Ramos (cell line): ENCODE data around the gene BCL11B.

Experiments
- in situ Hi-C: fragments of 300-500 bp; cut with MboI; formaldehyde crosslinking; loops from one replicate; pipeline ENCODE4 v1.14.3; 2022; ENCODE audit warnings: low sequenced_read_pairs; ENCODE audit not compliant: unreplicated experiment

The BCL11B gene

DNA sequence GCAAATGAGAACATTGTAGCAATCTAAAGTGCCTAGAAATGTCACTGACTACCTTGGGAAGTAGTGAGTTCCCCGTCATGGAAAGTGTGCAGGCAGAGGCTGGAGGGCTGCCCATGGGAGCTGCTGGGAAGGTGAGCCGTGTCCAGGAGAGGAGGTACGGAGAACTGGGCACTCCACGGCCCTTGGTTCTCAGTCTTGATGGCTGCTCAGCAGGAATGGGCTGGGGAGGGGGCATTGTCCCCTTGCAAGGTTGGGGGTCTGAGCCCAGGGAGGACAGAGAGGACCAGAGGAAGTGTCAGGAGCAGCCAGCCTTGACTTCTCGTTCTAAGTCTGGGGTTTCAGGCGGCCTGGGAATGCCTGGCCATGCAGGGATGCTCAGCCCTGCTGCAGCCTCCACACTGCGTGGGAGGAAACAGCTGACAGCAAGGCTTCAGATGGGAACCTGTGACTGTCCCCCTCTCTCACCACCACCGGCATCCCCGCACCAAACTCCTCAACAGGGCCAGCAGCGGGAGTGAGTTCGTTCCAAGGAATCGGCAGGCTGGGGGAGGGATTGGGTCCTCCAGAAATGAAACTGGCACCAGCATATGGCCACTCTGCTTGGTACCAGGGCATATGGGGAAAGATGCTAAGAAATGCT lies 140.2 kb downstream of the BCL11B start:
- in situ Hi-C loops: no loop called here

DNA sequence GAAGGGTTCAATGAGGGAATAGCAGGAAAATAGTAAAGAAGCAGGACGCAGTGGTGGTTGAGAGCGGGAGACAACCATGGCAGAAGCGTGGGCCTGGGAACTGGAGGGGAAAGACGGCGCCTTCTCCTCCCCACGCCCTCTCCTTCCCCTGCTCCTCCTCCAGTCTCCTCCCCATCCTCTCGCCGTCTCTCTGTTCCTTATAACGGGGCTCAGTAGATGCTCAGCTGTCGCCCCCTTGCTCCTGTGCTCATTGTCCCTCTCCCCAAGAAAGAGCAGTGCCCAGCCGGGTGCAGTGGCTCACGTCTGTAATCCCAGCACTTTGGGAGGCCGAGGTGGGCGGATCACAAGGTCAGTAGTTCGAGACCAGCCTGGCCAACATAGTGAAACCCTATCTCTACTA lies 142.0 kb downstream of the BCL11B start:
- in situ Hi-C loops: no loop called here

DNA sequence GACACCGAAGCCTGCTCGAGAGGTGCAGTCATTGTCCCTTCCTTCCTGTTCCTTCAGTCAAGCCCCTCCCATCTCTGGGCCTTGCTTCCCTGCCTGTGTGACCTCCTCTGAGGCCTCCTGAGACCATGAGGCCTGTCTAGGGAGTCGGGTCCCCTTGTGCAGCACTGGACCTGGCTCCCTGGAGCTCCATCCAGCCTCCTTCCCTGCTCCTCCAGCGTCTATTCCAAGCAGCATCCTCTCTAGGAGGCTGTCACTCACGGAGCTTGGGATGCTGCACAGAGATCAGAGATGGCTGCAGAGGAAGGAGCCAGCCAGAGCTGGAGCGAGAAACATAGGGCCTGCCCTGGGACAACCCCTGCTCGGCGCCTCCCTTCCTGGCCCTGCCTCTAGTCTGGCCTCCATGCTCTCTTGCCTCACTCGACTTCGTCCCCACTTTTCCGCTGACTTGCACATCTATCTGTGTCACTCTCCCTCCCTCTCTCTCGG lies 142.7 kb downstream of the BCL11B start:
- in situ Hi-C loops: no loop called here

DNA sequence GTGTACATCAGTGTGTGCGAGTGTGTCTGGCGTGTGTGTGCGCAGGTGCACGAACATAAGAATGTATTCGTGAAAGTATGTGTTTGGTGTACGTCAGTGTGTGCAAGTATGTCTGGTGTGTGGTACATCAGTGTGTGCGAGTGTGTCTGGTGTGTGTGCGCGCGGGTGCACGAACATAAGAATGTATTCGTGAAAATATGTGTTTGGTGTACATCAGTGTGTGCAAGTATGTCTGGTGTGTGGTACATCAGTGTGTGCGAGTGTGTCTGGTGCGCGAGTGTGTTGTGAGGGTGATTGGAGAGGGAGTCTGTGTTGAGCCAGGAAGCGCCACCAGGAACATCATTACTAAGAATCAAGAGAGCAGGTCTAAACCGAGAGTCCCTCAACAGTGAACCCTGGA lies 143.8 kb downstream of the BCL11B start:
- in situ Hi-C loops: no loop called here

DNA sequence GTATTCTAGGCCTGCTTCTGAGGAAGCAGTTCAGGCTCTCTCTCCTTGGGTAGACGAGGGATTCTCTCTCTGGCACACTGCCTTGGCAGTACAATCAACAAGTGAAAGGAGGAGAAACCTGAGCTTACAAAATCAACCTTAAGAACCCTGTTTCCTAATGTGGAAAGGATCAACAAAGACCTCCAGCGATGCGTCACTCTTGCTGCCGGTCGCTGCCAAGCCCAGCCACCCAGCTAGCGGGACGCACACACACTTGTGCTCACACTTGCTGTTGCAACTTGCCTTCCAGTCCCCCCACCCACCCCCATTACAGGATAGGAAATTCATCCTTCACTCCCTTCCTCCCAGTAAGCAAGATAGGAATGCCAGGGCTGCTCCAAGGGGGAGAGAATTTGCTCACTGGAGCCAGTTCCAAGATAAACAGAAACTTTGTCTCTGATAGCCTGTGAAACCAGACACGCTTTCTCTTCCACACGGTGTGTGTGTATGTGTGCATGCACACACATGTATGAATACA lies 144.3 kb downstream of the BCL11B start:
- in situ Hi-C loops: no loop called here

DNA sequence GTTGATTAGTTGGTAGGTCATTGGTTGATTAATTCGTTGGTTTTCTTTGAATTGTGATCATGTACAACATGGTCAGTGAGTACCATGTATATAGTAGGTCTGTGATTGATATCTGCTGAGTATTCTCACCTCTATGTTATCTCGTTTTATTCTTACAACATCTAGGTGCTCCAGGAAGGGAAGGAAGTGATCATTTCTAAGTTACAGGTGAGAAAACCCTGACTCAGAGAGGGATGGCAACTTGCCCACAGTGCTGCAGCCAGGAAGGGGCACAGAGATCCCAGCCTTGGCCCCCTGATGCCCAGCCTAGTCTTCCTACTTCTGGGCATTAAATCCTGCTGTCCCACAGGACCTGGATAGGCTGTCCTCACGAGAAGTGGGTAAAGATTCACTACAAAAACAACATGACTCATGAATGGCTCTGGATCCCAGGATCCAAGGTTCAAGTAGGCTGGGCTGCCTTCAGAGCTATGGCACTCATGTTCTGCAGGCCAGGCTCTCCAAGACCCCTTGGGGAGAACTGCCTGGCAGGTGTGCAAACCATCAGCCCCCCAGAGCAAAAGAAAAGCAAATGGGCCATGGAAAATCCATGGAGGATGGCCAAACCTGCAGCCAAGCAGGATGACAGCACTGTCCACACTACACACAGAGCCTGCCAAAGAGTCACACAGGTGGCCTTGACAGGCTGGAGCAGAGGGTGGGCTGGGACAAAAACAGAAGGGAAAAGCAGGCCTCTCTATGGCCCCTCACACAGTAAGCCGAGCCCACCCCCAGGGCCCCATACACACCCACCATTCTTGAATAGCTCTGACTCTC lies 146.2 kb downstream of the BCL11B start:
- in situ Hi-C loops: no loop called here

DNA sequence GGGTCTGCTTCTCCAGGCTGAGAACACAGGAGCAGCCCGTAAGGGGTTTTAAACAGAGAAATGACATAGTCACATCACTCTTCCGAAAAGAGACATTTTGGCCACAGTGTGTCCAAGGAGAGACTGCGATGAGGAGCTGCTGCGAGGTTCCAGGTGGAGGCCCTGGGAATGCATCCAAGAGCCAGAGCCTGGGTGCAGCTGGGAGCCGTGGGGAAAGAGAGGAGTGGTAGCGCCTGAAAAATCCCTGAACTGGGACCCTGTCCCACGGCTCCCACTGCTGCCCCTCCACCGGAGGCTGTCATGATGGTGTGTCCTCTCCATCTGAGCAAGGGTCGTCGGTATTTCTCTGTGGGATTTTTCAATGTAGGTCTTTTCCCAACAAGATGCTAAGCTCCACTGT lies 146.9 kb downstream of the BCL11B start:
- in situ Hi-C loops: no loop called here

DNA sequence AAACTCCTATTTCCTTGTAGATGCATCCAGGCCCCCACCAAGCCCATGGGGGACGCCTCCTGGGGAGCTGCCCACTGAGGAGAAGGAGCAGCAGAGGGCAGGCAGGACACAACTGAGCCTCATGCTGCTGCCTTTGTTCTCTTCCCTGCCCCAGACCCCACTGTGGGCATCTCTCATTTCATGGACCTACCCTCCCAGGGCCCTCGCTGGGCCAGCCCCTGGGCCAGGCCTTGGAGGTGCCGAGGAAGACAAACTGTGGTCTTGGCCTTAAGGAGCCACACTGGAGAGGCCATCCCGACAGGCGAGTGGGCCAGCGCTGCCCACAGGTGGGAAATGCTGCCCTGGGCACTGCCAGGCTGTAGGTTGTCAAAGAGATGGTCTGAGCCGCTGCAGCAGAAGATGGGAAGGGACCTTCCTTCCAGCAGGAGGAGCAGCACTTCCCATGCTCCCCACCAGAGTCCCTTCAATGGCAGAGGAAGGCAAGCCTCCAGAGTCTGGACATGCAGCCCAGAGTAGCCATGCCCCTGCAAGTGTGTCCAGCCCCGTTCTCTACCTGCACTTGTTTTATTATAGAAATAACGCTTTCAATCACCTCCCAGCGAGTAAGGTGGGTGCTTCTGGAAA lies 147.4 kb downstream of the BCL11B start:
- in situ Hi-C loops: no loop called here

DNA sequence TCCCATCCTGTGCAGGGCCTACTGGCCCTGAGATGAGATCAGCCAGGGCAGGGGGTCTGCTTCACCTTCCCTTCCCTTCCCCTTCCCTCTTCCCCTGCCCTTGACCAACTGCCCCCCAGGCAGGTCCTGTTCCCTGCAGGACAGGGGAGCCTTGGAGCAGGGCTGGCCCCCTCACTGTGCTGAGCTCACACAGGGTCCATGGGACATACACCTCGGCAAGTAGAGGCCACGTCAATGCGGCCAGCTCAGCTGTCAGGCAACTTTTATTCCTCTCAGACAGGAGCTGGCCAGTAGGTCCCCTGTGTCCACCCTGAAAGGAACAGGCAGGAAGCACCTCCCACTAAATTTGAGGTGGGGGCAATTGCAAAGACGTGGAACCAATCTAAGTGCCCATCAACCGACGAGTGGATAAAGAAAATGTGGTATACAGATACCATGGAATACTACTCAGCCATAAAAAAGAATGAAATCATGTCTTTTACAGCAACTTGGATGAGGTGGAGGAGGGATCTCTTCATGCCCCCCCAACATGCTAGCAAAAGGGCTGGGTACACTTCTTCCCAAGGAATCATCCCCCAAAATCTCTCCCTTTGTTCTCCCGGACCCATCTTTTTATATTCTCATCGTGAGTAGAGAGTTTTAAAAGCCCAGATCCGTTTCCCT lies 148.7 kb downstream of the BCL11B start:
- in situ Hi-C loops: no loop called here

DNA sequence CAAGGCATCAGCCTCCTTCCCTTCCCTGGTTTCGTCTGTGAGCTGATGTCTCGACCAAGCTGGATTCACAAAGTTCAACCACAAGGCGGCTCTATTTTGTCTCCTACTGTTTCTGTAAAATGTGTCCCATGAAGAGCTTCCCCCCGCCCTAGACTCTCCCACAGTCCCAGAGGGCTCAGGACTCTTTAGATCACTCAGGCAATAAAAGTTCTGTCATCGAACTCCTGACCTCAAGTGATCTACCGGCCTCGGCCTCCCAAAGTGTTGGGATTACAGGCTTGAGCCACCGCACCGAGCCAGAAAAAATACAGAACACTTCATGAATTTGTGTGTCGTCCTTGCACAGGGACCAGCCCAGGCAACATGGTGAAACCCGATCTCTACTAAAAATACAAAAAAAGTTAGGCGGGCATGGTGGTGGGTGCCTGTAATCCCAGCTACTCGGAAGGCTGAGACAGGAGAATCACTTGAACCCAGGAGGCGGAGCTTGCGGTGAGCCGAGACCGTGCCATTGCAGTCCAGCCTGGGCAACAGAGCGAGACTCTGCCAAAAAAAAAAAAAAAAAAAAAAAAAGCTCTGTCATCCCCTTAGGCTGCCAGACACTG lies 149.4 kb downstream of the BCL11B start:
- in situ Hi-C loops: no loop called here

DNA sequence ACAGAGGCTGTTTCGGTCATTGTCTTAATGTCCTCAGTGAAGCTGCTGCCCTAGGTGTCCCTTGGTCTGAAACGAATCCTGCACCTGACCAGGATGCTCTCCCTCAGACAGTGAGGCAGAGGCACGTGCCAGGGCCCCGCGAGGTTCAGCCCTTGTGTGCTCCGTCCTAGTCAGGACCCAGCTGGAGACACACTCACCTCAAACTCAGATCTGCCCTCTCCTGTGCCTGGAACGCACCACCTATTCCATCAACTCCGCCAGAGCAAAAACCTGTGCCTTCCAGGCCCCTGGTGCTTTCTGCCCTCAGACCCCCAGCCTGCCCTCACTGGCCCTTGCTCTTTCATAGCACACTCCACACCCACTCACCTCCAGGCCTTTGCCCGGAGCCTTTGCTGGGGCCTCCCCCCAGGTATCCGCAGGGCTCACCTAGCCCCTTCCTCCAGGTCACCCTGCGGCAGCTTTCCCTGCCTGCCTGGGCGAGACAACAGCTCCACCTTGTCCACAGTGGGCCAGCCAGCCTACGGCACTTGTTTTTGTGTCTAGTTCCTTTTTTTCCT lies 150.6 kb downstream of the BCL11B start:
- in situ Hi-C loops: no loop called here

DNA sequence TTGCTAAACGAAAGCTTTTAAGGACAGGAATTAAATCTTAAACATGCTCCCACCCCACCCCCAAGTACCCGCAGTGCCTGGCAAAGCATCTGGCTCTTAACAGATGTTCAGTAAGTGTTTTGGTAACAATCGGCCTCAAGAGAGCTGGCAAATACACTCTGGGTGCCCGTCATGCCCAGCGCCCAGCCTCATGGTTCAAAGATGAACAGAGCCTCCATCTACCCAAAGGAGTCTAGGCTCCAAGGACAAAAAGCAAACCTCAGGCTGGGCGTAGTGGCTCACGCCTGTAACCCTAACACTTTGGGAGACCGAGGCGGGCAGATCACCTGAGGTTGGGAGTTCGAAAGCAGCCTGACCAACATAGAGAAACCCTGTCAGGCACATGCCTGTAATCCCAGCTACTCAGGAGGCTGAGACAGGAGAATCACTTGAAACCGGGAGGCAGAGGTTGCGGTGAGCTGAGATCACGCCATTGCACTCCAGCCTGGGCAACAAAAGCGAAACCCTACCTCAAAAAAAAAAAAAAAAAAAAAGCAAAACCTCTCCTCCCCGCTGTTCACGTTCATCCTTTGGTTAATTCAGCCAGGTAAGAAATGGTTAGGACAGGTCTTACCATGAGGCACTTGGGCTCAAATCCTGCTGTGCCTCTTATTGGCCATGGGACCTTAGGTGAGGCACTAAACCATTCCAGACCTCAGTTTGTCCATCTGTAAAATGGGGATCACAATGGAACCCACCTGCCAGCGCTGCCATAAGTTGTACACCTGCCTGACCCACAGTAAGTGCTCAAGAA lies 151.3 kb downstream of the BCL11B start:
- in situ Hi-C loops: no loop called here

DNA sequence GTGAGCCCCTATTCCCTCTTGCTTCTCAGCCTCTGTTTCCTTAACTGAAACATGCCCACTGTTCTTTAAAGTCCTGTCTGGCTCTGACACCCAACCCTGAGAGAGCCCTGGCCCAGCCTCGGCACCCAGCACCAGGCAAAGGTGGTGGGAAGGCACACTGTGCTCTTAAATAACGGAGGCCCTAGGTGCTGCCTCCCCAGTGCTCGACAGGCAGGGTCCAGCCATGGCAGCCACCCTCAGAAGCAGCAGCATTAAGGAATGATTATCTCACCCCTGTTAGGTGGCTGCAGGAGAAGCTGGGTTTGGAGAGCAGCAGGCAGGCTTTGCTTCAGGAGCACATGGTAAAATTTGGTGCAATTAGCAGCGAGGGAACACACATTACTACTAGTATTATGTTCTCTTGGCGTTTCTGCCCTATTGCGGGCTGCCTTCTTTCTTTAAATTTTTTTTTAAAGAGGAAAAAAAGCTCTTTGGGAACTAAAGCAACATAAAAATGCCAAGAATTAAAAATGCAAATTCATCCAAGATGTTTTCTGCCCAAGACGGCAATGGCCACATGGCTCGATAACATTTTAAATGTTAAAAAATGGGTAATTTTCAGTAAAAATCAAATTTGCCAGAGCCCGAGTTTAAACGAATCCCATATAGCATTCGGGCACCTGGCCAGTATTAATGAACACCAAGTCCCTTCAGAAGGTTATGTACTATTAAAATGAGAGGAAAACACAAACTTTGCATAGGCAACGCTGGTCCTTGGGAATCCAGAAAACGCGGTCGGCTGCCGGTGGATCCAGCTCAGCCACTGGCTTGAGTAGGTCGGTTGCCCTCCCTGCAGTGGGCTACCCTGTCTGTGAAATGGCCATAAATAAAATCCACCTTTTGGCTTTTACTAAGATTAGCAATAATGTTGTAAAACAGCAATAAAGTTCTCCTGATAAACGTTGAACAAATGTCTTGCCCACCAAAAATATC lies 152.2 kb downstream of the BCL11B start:
- in situ Hi-C loops: no loop called here
